Uterus (tissue), 4 donors: ENCODE results near the gene COPA. TPM values are rescaled to one million over a fixed set of nuclear protein-coding genes. Genes with fewer than 3 reads are reported as not detected.
A peak's percentile ranks its signal among the peaks of the same experiment; 100 is the strongest.
"Not testable (repeated sequence)": the region's sequence is repeated elsewhere in the genome, so short reads cannot be mapped to it uniquely, and the experiment has no call there.

ENCODE experiments used
- DNase-seq, 2 donors: peaks; one replicate each; pipeline ENCODE4 v3.0.0-alpha.2; 2019 to 2020
- H3K27ac ChIP-seq, 2 donors: fragments of 200-600 bp; sonication (generic); 1 replicate in 1 of 2; 2 replicates in 1 of 2; pipeline ENCODE4 v1.5.1; 2016 to 2018
- H3K27me3 ChIP-seq, 2 donors: fragments of 200-600 bp; sonication (generic); one replicate each; pipeline ENCODE4 v1.5.1; 2018 to 2019; ENCODE audit warnings: control low read depth in 1 of 2
- H3K36me3 ChIP-seq, 2 donors: fragments of 200-600 bp; sonication (generic); one replicate each; pipeline ENCODE4 v1.5.1; 2019; ENCODE audit warnings: control low read depth in 1 of 2
- H3K4me1 ChIP-seq, 2 donors: fragments of 200-600 bp; sonication (generic); one replicate each; pipeline ENCODE4 v1.5.1; 2018 to 2019; ENCODE audit warnings: control low read depth in 1 of 2
- H3K4me3 ChIP-seq, 2 donors: fragments of 200-600 bp; sonication (generic); 1 replicate in 1 of 2; 2 replicates in 1 of 2; pipeline ENCODE4 v1.5.1; 2018 to 2019; ENCODE audit warnings: mild to moderate bottlenecking in 1 of 2
- H3K9me3 ChIP-seq, 2 donors: fragments of 200-600 bp; sonication (generic); one replicate each; pipeline ENCODE4 v1.5.1; 2019; ENCODE audit warnings: control low read depth in 1 of 2
- POLR2A ChIP-seq, 2 donors: fragments of 450-650 bp; IDR thresholded peaks; one replicate each; pipeline ENCODE4 v1.6.1; 2016; ENCODE audit warnings: antibody characterized with exemption in 2 of 2, mild to moderate bottlenecking in 1 of 2, moderate library complexity in 1 of 2
- intact Hi-C: fragments of 100-400 bp; cut with DNase I; formaldehyde crosslinking; loops from one replicate; pipeline ENCODE4 v1.15.1; 2023; ENCODE audit warnings: low total_unique reads
- total RNA-seq, 4 donors: library from RNA; depleted of rRNA in 3 of 4; stranded (reverse); fragments of >200 nt in 3 of 4; gene quantifications; one replicate each; pipeline versions ENCODE4 v1.1.0 to v1.2.4, GENCODE V29; 2014 to 2023
- TF ChIP-seq, protein P1 (sequence below), 4 experiments: fragments of 200-600 bp in 2 of 4; fragments of 450-650 bp in 2 of 4; sonication (generic) in 2 of 4; IDR thresholded peaks; one replicate each; pipeline ENCODE4 v1.5.1; 2016 to 2019; ENCODE audit warnings: antibody characterized with exemption in 4 of 4, mild to moderate bottlenecking in 2 of 4, moderate library complexity in 1 of 4
- donor health status: DM: yes; HTN: yes; CAD: no.

The COPA gene
- total RNA-seq, 4 donors from 2014 or later: 71.2 to 211 (median 130) TPM

DNA sequence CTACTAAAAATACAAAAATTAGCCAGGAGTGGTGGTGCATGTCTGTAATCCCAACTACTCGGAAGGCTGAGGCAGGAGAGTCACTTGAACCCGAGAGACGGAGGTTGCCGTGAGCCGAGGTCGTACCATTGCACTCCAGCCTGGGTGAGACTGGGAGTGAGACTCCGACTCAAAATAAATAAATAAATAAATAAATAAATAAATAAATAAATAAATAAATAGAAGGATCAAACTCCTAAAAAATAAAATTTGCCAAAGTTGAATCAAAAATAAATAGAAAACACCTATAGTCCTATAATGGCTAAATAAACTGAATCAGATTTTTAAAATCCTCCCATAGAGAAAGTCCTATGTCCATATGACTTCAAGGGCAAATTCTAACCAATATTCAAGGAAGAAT is 42.9 kb downstream of the COPA start:
- no peaks in the 10 kb centered on the region for H3K9me3 ChIP-seq
- no peak overlapping the region for H3K4me3 ChIP-seq
- intact Hi-C loops: no loop called here
- peaks cover 0 to 2% of the 10 kb centered on the region in 2 donors for H3K36me3 ChIP-seq
- H3K27me3 ChIP-seq: no peaks in the 10 kb centered on the region
- H3K4me1 ChIP-seq: no peaks in the 10 kb centered on the region
- no peak overlapping the region for H3K27ac ChIP-seq
- no peak for DNase-seq
- TF ChIP-seq, protein P1, sequence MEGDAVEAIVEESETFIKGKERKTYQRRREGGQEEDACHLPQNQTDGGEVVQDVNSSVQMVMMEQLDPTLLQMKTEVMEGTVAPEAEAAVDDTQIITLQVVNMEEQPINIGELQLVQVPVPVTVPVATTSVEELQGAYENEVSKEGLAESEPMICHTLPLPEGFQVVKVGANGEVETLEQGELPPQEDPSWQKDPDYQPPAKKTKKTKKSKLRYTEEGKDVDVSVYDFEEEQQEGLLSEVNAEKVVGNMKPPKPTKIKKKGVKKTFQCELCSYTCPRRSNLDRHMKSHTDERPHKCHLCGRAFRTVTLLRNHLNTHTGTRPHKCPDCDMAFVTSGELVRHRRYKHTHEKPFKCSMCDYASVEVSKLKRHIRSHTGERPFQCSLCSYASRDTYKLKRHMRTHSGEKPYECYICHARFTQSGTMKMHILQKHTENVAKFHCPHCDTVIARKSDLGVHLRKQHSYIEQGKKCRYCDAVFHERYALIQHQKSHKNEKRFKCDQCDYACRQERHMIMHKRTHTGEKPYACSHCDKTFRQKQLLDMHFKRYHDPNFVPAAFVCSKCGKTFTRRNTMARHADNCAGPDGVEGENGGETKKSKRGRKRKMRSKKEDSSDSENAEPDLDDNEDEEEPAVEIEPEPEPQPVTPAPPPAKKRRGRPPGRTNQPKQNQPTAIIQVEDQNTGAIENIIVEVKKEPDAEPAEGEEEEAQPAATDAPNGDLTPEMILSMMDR (IDR thresholded peaks at IDR 0.05): no peak
- TF ChIP-seq POLR2A (IDR thresholded peaks at IDR 0.05): no peak

DNA sequence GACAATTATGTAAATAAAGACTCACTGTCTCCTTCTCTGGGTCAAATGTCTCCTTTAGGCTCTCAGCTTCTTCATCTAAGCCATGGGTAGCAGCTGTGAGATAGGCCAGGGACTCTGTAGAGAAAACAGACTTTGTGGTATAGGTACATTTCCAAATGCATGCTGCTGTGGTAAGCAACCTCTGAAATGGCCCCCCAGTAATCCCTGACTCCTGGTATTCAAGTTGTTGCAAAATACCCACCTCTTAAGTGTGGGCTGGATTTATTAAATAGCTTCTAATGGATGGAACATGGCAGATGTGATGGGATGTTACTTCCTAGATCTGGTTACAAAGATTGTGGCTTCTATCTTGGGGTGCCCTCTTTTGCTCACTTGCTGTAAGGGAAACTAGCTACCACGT is 47.0 kb downstream of the COPA start:
- Histone ChIP-seq H3K36me3 (peaks cover 0 to 2% of the 10 kb centered on the region in 2 donors), H3K4me3 (no peak overlapping the region), H3K27ac (no peak overlapping the region), H3K9me3 (no peaks in the 10 kb centered on the region), H3K27me3 (no peaks in the 10 kb centered on the region), H3K4me1 (no peaks in the 10 kb centered on the region)
- TF ChIP-seq, protein P1 (IDR thresholded peaks at IDR 0.05): no peak
- intact Hi-C loops: no loop called here
- DNase-seq: no peak

DNA sequence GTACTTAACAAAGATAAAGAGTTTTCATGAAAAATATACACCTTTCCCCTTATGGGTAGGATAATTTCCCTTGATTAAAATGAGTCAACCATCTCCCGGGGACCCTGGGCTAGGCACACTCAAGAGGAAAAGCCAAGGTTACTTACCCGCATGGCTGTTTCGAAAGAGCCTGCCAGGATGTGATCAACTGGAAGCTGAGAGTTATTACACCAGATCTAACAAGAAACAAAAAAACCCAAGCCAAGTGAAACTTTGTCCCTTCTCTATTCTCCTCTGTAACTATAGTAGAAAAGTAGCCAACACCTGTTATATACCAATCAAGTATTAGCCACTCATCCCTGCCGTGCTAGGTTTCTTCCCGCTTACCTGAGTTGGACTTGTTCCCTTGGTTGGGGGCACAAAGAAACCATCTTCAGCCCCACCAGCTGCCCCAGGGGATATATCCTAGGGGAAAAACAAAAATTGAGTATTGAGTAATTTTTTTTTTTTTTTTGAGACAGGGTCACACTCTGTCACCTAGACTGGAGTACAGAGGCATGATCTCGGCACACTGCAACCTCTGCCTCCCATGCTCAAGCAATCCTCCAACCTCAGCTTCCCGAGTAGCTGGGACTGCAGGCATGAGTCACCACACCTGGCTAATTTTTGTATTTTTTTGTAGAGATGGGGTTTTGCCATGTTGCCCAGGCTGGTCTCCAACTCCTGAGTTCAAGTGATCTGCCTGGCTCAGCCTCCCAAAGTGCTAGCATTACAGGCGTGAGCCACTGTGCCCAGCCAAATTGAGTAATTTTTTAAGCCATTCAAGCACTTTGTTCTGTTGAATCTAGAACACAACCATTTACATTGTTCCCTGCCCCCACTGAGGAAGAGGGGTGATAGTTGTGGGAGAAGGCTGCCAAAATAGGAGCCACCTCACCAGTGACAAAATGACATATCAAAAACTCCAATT is 49.8 kb downstream of the COPA start:
- Histone ChIP-seq H3K4me3 (no peak overlapping the region), H3K27me3 (no peaks in the 10 kb centered on the region), H3K36me3 (peaks cover 0 to 2% of the 10 kb centered on the region in 2 donors), H3K27ac (no peak overlapping the region), H3K9me3 (no peaks in the 10 kb centered on the region), H3K4me1 (no peaks in the 10 kb centered on the region)
- TF ChIP-seq POLR2A (IDR thresholded peaks at IDR 0.05): no peak
- TF ChIP-seq, protein P1 (IDR thresholded peaks at IDR 0.05): no peak
- DNase-seq: no peak
- intact Hi-C loops: loop anchor here (5.0 kb wide), 1 partner anchor 101 kb away; the partner anchor contains the start of gene CASQ1

DNA sequence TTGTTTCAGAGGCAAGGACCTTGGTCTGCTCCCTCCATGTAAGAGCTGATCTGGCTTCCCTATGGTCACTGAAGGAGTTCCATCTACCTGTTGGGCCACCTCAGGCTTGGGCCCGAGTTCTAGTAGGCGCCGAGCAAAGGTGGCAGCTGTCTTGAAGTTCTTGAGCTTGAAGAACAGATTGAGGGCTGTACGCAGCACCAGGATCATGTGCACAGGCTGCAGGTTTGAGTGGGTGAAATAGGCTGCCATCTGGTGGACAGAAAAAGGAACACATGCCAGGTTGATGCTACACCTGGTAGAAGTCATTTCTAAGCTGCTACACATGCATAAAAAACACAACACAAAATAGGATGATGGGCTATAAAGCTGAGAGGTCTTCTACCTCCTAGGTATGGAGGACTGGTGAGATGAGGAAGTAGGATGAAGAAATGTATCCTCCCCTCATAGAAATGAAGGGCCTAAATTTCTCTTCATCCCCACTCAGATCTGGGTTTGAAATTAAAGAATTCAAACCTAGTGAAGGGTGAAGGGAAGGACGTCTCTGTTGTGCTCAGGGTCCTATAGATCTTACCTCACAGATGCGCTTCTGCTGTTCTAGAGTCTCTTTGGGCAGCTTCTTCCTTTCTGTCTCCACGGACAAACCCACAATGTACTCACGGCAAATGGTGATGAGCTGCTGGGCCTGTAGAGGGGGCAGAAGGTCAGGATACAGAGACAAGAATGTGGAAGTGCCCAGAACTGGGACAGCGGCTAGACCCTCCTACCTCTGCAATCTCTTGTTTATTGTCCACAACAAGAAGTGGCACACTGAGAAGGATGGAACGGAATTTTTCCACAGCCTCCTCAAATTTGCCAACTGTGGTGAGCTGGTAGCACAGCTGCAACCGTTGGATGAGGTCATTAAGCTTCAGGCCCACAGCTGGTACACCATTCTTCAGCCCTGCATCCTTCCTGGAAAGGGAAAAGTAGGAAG is 51.5 kb downstream of the COPA start:
- Histone ChIP-seq H3K27me3 (no peaks in the 10 kb centered on the region), H3K9me3 (no peaks in the 10 kb centered on the region), H3K4me3 (no peak overlapping the region), H3K27ac (no peak overlapping the region), H3K4me1 (no peaks in the 10 kb centered on the region), H3K36me3 (peaks cover 0 to 2% of the 10 kb centered on the region in 2 donors)
- intact Hi-C loops: loop anchor here (5.0 kb wide), 1 partner anchor 99 kb away; the partner anchor contains the start of gene CASQ1
- peak; percentile 54 to 62 for DNase-seq
- TF ChIP-seq, protein P1 (IDR thresholded peaks at IDR 0.05): peak; percentile 70 to 84 (median 78)
- no peak for TF ChIP-seq POLR2A (IDR thresholded peaks at IDR 0.05)

DNA sequence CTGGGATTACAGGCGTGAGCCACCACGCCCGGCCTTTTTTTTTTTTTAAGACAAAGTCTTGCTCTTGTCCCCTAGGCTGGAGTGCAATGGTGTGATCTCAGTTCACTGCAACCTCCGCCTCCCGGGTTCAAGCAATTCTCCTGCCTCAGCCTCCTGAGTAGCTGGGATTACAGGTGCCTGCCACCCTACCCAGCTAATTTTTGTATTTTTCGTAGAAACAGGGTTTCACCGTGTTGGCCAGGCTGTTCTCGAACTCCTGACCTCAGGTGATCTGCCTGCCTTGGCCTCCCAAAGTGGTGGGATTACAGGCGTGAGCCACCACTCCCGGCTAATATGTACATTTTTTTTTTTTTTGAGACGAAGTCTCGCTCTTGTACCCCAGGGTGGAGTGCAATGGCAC is 55.3 kb downstream of the COPA start:
- H3K9me3 ChIP-seq, intact Hi-C loops, DNase-seq, H3K27ac ChIP-seq, H3K4me1 ChIP-seq, H3K27me3 ChIP-seq, H3K4me3 ChIP-seq, H3K36me3 ChIP-seq: not testable (repeated sequence)
